ENCODE data around the gene PTTG1IP.
"Not testable (repeated sequence)": the region's sequence is repeated elsewhere in the genome, so short reads cannot be mapped to it uniquely, and the experiment has no call there.

PTTG1IP gene

DNA sequence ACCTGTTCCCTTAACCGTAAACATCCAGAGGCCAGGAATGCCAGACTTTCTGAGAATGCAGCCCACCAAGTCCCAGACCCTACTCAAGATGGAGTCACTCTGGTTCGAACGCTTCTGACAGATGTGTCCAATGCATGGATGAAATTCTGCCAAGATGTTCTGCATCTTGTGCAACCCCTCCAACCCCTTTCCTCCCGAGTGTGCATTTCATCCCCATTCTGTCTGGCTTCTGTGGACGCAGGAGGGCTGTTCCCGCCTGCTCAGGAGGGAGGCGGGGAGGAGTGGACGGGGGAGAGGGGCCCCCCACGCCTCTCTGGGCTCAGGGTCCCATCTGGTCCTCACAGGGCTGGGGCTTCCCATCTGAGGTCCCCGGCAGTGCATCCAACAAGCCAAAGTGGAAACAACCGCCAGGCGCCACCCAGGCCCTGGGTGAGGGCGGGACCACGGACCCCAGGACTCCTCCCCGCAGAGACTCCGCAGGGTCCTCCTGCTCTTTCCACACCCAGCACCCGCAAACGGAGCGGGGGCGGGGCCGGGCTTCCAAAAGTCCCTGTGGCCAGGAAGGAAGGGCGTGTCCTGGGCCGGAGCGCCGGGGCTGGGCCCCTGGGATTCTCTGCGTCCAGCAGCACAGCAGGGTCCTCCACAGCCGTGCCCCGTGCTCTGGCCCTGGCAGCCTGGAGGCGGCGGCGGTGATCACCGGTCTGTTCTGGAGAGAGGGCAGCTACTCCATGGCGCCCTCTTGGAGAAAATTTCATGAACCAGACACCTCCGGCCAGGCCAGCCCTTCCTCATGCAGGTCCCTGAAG, 27.9 kb downstream of the PTTG1IP start:
- peak; percentile 48 for DNase-seq (ENCODE audit: low spot score)

DNA sequence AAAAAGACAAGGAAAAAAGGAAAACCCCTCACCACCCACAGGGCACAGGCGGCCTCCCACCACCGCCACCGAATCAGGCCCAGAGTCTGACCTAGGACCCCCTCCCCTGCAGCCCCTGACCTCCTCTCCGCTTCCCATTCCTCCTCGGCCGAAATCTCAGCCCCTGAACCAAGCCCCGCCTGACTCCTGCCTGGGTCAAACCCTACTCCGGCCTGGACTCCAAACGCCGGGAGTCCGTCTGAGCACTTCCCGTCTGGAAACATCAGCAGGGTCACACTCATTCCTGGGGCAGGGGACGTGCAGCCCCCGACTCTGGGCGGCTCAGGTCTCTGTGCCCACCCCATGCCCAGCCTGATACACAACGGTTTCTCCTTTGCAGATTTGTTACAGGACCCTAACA, 29.2 kb downstream of the PTTG1IP start:
- no peak for DNase-seq (ENCODE audit: low spot score)

DNA sequence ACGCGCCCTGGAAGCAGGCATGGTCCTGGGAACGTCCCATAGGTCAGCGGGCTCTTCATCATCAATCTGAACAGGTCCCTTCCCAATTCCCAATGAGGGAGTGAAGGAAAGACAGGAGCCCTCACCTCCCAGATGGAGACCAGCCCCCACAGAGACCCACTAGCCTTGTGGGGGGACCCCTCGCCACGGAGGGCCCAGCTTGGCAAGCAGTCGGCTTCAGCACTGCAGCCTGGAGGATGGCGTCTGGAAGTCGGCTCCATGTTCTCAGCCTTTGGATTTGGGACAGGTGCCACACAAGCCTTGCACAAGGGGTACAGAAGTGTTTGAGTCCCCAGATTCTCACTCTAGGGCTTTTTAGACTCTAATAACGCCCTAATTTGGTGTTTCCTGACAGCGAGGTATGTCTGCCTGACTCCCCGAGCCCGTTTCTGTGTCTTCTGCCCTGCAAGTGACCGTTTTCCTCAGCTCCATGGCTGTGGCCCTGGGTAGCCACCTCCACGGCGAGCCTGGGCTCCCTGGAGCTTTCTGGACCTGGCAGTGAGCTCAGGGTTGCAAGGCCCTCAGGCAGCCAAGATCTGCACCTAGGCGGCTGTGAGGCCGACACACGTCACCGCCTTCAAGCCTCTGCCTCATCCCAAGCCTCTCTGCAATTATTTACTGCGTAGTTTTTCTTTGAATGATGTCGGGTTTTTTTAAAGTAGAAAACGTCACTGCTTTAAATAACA, 30.6 kb downstream of the PTTG1IP start:
- DNase-seq (ENCODE audit: low spot score) = no peak

DNA sequence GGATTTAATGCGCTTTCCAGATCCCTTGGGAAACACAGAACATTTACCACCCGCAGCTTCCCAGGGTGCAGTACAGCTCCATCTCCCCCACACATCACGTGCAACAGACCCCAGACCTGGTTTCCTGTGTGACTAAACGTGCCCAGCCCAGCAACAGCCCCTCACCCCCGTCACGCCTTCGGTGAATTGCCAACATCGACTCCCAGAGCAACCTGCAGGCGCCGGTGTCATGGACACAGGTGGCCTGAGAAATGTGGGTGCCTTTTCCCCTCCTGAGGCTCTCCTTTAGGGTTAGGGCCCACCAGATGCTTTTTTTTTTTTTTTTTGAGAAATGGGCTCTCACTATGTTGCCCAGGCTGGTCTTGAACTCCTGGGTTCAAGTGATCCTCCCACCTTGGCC, 31.4 kb downstream of the PTTG1IP start:
- DNase-seq (ENCODE audit: low spot score) = no peak

DNA sequence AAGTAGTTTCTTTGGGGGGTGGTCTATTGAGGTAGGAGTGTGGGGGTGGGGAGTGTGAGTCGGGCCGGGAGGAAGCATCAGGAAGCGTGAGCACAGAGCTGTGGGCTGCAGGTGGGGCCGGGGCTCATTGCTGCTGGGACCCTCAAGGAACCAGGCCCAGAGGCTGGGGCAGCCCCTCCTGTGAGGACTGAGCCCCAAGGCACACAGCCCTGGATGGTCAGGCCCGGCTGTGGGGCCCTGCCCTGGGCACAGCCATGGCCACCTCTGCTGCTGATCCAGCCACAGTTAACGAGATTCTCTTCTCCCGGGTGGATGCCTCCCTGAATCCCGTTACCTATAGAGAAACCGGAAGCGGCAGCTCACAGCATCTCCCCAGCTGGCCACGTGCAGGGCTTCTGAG, 32.7 kb downstream of the PTTG1IP start:
- no peak for DNase-seq (ENCODE audit: low spot score)

DNA sequence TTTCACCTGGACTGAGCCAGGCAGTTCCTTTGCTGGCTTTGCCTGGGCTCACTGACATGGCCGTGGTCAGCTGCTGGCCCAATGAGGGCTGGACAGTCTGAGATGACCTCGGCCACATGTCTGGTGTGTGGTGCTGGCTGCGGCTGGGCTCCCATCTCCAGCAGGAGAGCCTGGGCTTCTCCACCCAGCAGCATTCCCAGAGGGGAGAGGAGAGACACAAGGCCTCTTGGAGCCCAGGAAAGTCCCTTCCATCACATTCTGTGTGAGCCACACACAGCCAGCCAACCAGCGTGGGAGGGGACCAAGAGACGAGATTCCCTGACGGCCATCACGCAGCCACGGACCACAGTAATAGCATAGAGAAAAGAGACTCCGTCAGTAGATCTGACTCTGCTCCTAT, 34.5 kb downstream of the PTTG1IP start:
- no peak for DNase-seq (ENCODE audit: low spot score)

DNA sequence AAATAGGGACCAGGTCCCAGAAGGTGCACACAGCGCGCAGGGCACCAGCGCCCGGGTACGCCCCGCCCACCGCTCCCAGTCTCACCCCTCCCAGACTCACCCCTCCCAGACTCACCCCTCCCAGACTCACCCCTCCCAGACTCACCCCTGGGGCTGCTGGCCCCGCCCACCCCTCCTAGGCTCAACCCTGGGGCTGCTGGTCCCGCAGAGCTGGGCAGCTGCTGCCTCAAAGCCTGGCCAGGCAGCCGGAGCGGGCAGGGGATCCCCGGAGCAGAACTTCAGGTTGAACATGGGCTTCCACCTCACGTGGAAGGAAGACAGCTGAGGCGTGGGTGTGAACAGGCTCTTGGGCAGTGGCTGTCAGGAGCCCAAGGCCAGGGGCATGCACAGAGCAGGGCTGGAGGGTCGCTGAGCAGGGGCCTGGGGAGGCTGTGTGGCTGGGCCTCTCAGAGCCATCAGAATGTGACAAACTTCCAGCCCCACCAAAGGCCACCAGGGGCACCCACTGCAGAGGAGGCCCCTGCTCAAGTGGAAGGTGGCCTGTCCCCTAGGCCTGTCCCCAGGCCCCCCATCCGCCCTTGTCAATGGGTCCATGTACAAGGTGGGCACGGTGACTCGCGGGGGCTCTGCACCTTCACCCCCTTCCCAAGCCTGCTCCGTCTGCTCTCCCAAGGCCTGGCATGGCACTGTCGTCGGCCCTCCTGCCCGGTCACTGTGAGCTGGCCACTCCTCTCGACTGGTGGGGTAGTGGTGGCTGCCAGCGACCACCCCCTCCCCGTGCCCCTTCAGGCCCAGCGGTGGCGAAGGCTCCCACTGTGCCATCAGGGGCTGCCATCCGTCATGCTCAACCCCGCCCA, 35.2 kb downstream of the PTTG1IP start:
- DNase-seq (ENCODE audit: low spot score) = no peak

DNA sequence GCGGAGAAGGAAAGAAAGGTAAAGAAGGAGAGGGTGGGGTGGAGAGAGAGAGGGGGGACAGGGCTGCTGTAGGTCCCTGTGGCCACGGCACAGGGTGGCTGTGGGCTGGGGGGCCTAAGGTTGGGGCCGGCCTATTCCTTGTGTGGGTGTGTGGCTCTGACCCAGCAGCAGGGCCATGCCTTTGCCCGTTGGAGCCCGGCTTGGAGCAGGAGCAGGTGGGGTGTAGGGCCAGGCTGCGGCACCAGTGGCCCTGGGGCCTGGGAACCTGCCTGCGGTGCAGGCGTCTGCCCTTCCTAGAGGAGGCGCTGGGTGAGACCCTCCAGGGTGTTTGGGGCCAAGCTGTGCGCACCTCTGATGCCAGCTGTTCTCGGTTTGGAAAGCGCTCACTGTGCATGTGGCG, 36.0 kb downstream of the PTTG1IP start:
- no peak for DNase-seq (ENCODE audit: low spot score)

DNA sequence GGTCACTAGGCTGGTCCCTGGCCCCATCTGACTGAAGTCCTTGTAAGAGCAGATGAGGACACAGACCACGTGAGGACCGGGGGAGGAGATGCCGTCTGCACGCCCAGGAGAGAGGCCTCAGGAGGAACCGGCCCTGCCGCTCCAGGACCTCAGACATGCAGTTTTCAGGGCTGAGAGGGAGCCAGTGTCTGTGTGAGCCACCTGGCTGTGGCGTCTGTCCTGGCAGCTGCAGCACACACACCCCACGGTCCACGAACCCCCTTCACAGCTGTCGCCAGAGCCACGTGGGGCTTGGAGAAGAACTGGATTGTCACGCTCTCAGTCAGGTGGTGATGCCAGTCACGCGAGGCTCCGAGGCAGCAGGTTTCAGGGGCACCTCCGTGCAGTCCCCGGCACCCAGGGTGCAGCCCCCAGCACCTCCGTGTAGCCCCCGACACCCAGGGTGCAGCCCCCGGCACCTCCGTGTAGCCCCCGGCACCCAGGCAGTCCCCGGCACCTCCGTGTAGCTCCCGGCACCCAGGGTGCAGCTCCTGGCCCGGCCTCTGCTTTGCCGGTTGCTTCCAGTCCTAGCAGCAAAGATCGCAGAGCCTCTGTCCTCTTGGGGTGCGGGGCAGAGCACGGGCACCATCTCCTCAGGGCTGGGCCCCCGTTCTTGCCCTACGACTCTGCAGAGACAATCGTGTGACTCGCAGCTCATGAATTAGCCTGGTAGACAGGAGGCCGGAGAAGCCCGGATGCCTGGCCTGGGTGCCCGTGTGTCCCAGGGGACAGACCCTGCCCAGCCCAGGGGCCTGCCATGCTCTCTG, 36.6 kb downstream of the PTTG1IP start:
- DNase-seq (ENCODE audit: low spot score) = peak; percentile 22

DNA sequence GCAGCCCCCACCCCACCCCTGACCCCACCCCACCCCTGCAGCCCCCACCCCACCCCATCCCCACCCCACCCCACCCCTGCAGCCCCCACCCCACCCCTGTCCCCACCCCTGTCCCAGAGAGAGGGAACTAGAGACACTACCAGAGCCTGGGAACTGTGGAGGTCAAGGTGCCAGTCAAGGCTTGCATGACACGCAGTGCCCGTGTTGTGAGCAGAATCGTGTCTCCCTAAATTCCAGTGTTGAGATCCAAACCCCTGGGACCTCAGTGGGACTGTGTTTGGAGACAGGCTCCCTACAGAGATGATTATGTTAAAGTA, 37.2 kb downstream of the PTTG1IP start:
- DNase-seq (ENCODE audit: low spot score) = no peak

DNA sequence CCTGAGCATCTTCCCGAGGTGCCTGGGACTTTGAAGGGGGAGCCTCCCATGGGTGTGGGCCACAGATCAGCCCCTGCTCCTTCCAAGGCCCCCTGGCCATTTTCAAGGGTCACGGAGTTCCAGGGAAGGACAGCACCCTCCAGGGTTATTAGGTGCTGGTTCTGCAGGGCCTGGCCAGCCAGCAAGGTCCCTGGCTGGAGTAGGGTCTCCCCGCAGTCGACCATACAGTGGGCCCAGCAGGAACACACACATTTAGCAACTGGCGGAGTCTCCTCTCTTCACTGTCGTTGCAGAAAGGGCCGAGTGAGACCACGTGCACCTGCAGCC, 37.9 kb downstream of the PTTG1IP start:
- no peak for DNase-seq (ENCODE audit: low spot score)

DNA sequence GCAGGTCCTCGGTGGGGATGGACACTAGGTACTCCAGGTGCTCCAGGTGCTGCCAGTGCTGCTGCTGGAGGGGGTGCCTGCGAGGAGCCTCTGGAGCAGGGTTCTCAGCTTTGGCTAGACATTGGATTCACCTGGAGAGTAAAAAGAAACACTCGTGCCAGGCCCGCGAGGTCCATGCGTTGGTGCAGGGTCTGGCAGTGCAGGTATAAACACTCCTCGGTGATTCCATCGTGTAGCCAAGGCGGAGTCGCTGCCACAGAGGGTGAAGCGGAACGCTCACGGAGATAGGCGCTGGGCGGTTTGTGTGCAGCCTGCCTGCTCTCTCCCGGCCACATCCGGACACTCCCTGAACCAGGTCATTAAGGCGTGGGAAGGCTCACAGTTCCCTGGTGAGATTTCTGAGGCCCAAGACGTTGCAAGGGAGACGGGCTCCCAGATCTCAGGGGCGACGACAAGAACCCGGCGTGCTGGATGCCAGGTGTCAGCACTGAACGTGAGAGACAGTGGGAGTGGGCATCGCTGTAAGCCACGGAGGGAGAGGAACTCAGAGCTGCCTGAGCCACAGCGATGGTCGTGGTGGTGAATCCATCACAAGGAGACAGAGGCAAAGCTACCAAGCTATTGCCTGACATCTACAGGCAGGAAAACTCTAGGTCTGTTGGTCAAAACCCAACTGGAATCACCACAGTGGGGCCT, 38.4 kb downstream of the PTTG1IP start:
- DNase-seq (ENCODE audit: low spot score) = no peak

DNA sequence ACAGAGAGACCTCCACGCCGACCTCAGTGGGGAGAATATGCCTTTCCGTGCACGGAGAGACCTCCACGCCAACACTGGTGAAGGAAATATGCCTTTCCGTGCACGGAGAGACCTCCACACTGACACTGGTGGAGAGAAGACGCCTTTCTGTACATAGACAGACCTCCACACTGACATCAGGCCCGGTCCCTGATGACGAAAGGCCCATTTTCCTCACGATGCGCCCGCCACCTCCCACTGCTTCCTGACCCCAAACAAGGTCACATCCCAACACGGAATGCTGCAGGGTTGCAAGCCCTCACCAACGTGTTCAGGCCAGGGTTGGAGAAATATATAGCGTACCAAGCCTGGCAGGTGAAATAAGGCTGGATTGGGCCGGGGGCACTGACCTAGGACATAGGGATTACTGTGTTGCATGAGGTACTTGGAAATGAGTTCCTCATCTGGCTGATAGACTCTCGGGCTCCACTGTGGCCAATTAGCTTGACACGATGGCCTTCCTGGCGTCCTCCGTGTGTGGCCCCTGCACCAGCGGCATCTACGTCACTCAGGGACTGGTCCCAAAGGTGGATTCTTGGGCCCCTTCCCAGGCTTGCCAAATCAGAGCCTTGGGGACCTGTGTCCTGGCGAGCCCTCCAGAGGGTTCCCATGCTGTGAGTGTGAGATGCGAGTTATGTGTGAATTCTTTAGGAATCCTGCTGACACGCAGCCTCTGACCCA, 39.1 kb downstream of the PTTG1IP start:
- no peak for DNase-seq (ENCODE audit: low spot score)

DNA sequence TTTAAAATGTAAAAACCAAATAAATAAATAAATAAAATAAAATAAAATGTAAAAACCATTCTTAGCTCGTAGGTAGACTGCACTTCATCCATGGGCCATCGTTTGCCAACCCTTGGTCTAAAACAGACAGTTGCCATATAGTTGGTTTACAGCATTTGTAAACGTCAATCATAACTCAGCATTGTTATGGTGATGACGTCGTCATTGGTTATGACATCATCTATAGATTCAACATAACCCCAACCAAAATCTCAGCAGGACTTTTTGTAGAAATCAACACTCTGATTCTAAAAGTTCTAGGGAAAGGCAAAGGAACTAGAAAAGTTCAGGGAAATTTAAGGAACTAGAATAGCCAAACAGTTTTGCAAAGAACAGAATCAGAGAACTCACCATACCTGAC, 39.8 kb downstream of the PTTG1IP start:
- no peak for DNase-seq (ENCODE audit: low spot score)

DNA sequence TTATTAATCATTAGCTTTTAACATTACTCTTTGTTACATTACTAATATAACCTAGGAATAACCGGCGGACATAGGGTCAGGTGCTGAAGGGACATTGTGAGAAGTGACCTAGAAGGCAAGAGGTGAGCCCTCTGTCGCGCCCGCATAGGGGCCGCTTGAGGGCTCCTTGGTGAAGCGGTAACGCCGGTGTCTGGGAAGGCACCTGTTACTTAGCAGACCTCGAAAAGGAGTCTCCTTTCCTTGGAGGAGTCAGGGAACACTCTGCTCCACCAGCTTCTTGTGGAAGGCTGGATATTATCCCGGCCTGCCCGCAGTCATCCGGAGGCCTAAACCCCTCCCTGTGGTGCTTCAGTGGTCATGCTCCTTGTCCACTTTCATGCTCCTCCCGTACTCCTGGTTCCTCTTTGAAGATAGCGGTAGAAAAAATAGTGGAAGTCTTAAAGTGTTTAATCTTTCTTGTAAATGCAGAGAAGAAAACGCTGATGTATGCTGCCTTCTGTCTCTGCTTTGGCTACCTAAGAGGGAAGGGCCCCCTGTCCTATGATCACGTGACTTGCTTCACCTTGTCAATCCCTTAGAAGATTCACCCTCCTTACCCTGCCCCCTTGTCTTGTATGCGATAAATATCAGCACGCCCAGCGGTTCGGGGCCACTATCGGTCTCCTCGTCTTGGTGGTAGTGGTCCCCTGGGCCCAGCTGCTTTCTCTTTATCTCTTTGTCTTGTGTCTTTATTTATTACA, 40.8 kb downstream of the PTTG1IP start:
- DNase-seq (ENCODE audit: low spot score) = not testable (repeated sequence)

DNA sequence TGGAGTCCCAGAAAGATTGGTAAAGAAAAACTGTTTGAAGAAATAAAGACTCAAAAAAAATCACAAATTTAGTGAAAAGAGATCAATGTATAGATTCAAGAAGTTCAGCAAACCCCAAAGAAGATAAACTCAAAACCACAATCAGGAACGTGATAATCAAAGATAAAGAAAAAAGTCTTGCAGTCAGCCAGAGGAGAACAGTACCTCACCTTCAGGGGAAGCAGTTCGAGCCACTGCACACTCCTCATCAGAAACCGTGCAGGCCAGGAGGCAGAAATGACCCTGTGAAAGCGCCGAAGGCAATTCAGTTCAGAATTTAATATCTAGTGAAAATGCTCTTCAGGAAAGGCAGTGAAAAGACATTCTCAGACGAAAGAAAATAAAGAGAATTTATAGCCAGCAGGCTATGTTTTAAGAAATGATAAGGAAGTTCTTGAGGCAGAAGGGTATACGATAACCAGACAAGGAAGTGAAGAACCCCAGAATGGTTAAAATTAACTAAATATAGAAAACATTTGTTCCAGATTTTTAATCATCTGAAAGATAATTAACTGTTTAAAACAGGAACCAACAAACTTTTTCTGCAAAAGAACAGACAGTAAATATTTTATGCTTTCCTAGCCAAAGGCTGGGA, 42.1 kb downstream of the PTTG1IP start:
- DNase-seq (ENCODE audit: low spot score) = no peak

DNA sequence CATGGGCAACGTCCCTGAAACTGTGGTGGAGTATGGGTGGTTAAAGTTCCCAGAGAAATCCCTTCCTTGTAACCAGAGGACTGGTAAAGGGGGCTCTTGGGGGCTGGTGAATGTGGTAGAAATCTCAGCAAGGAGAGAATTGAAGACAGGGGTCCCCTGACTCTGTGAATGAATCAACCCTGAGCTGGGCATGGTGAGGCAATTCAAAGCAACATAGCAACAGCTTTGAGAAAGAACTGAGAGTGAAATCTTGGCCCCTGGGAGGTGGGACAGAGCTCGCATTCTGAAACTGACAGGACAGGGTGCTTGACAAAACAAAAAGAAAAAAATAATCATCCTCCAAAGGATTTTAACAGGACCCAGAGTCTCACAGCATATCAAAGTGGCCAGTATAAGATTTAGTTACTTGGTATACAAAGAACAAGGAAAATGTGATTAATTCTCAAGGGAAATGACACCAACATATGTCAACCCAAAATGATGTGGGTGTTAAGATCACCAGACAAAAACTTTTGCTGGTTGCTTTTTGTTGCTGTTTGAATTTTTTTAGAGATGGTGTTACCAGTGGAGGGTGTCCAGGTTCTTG, 43.9 kb downstream of the PTTG1IP start:
- DNase-seq (ENCODE audit: low spot score) = no peak

DNA sequence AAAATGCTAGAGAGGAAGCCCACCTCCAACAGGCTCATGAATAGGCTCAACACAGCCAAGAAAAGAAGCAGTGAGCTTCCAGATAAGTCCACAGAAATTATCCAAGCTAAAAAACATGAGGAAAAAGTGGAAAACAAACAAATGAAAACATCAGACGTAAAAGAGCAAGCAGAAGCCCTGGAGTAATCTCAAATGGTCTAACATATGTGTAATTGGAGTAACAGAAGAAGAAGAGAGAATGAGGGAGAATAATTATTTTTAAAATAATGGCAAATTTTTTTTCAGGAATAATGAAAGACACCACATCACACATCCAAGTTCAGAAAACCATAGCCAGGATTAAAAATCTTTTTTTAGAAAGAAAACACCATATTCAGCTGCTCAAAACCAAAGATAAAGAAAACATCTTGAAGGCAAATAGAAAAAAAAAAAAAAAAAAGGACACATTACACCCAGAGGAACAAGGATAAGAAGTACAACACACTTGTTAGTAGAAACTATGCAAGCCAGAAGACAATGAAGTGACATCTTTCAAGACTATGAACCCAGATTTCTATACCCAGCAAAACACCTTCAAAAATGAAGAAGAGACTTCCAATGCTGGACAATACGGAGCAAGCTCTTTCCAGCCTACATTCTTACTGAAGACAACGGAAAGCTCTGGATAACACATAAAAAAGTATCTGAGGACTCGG, 45.0 kb downstream of the PTTG1IP start:
- DNase-seq (ENCODE audit: low spot score) = no peak

DNA sequence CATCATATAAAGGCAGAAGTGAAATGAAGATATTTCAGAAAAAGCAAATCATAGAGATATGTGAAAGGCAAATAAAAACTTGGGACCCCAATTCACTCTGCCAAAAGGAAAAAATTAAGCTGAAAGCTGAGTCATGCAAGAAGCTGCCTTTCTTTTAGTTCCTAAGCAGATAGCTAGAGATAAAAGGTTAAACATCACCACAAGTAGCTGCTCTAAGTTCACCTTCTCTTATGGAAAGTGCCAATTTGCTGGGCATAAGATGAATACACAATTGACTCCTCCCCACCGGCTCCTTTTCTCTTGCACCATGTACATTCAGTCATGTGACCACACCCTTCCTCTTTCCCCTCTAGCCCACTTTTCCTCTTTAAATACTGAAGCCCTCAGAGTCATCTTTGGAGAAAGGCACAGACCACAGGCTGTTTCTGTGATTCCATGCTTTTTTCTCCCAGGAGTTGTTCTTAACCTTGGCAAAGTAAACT, 50.3 kb downstream of the PTTG1IP start:
- DNase-seq (ENCODE audit: low spot score) = no peak
